ENCODE data around the gene CRLF2. TPM values are rescaled to one million over a fixed set of nuclear protein-coding genes. Genes with fewer than 3 reads are reported as not detected.
"Not testable (repeated sequence)": the region's sequence is repeated elsewhere in the genome, so short reads cannot be mapped to it uniquely, and the experiment has no call there.

Gene CRLF2
- total and polyA plus RNA-seq, 4 donors = 0.19 to 1.4 (median 0.42) TPM

- Histone ChIP-seq H3K9ac (ENCODE audit: insufficient read depth in 1 of 2, low read length in 2 of 2) (no peak overlapping the region), H3K9me3 (ENCODE audit: control insufficient read depth in 4 of 4, insufficient read depth in 3 of 4, low read length in 3 of 4) (peaks cover 0 to 4% (median 0%) of the 10 kb centered on the region in 4 donors), H3K4me1 (ENCODE audit: control insufficient read depth in 5 of 5, insufficient read depth in 5 of 5, low read length in 5 of 5) (no peaks in the 10 kb centered on the region), H3K36me3 (ENCODE audit: control insufficient read depth in 4 of 4, insufficient read depth in 4 of 4, low read length in 4 of 4) (no peaks in the 10 kb centered on the region), H3K27me3 (ENCODE audit: control insufficient read depth in 3 of 3, insufficient read depth in 3 of 3, low read length in 2 of 3) (no peaks in the 10 kb centered on the region), H3K4me3 (no peak overlapping the region), H3K27ac (ENCODE audit: low read depth in 1 of 2, low read length in 1 of 2) (no peak overlapping the region)
- DNase-seq (no peak), ATAC-seq (ENCODE audit: insufficient read depth, low FRiP score) (no peak)
- TF ChIP-seq CTCF (IDR thresholded peaks at IDR 0.05; ENCODE audit: control extremely low read depth, extremely low read depth) = no peak
- 53 to 68% methylated on average over 15 of the region's 15 CpGs for WGBS, 2 donors
Observed at GRCh38 chrX:1231850-1232465, 19.5 kb upstream of the CRLF2 start.

- ATAC-seq (ENCODE audit: insufficient read depth, low FRiP score) = not testable (repeated sequence)
- WGBS, 2 donors = 84 to 91% methylated on average over 8 of the region's 8 CpGs
Observed at GRCh38 chrX:1228101-1228500, 15.7 kb upstream of the CRLF2 start.

GRCh38 chrX:1226249-1226648 lies 13.8 kb upstream of the CRLF2 start:
- H3K9ac ChIP-seq (ENCODE audit: insufficient read depth in 1 of 2, low read length in 2 of 2) = no peak overlapping the region
- no peak for ATAC-seq (ENCODE audit: insufficient read depth, low FRiP score)
- no peak overlapping the region for H3K27ac ChIP-seq (ENCODE audit: low read depth in 1 of 2, low read length in 1 of 2)
- no peak for DNase-seq
- no peaks in the 10 kb centered on the region for H3K36me3 ChIP-seq (ENCODE audit: control insufficient read depth in 4 of 4, insufficient read depth in 4 of 4, low read length in 4 of 4)
- TF ChIP-seq CTCF (IDR thresholded peaks at IDR 0.05; ENCODE audit: control extremely low read depth, extremely low read depth) = no peak
- H3K4me3 ChIP-seq = no peak overlapping the region
- no peaks in the 10 kb centered on the region for H3K27me3 ChIP-seq (ENCODE audit: control insufficient read depth in 3 of 3, insufficient read depth in 3 of 3, low read length in 2 of 3)
- no peaks in the 10 kb centered on the region for H3K4me1 ChIP-seq (ENCODE audit: control insufficient read depth in 5 of 5, insufficient read depth in 5 of 5, low read length in 5 of 5)
- H3K9me3 ChIP-seq (ENCODE audit: control insufficient read depth in 4 of 4, insufficient read depth in 3 of 4, low read length in 3 of 4) = peaks cover 0 to 18% (median 5%) of the 10 kb centered on the region in 4 donors

More at GRCh38 chrX:1228101-1228500, 15.7 kb upstream of the CRLF2 start:
- H3K9me3 ChIP-seq (ENCODE audit: control insufficient read depth in 4 of 4, insufficient read depth in 3 of 4, low read length in 3 of 4); H3K9ac ChIP-seq (ENCODE audit: insufficient read depth in 1 of 2, low read length in 2 of 2); H3K4me3 ChIP-seq; DNase-seq; H3K4me1 ChIP-seq (ENCODE audit: control insufficient read depth in 5 of 5, insufficient read depth in 5 of 5, low read length in 5 of 5); H3K27ac ChIP-seq (ENCODE audit: low read depth in 1 of 2, low read length in 1 of 2); H3K36me3 ChIP-seq (ENCODE audit: control insufficient read depth in 4 of 4, insufficient read depth in 4 of 4, low read length in 4 of 4); H3K27me3 ChIP-seq (ENCODE audit: control insufficient read depth in 3 of 3, insufficient read depth in 3 of 3, low read length in 2 of 3): not testable (repeated sequence)

GRCh38 chrX:1224954-1225353 lies 12.5 kb upstream of the CRLF2 start:
- ATAC-seq (ENCODE audit: insufficient read depth, low FRiP score) (no peak), DNase-seq (no peak)
- WGBS, 2 donors = 50 to 58% methylated on average over 8 of the region's 8 CpGs

More at GRCh38 chrX:1224954-1225353, 12.5 kb upstream of the CRLF2 start:
- no peaks in the 10 kb centered on the region for H3K4me1 ChIP-seq (ENCODE audit: control insufficient read depth in 5 of 5, insufficient read depth in 5 of 5, low read length in 5 of 5)
- peaks cover 0 to 18% (median 5%) of the 10 kb centered on the region in 4 donors for H3K9me3 ChIP-seq (ENCODE audit: control insufficient read depth in 4 of 4, insufficient read depth in 3 of 4, low read length in 3 of 4)
- H3K27me3 ChIP-seq (ENCODE audit: control insufficient read depth in 3 of 3, insufficient read depth in 3 of 3, low read length in 2 of 3) = no peaks in the 10 kb centered on the region
- H3K27ac ChIP-seq (ENCODE audit: low read depth in 1 of 2, low read length in 1 of 2) = no peak overlapping the region
- H3K4me3 ChIP-seq = no peak overlapping the region
- TF ChIP-seq CTCF (IDR thresholded peaks at IDR 0.05; ENCODE audit: control extremely low read depth, extremely low read depth) = no peak
- no peaks in the 10 kb centered on the region for H3K36me3 ChIP-seq (ENCODE audit: control insufficient read depth in 4 of 4, insufficient read depth in 4 of 4, low read length in 4 of 4)
- H3K9ac ChIP-seq (ENCODE audit: insufficient read depth in 1 of 2, low read length in 2 of 2) = no peak overlapping the region

All from lung (tissue), 12 donors.